Activated gamma-delta T cell treated with Interleukin-2 at 50 U/mL for 16 hours (primary cell): ENCODE measurements around the gene FBXL14.
"Not testable (repeated sequence)": the region's sequence is repeated elsewhere in the genome, so short reads cannot be mapped to it uniquely, and the experiment has no call there.

Source experiments
- DNase-seq: peaks from one replicate; pipeline ENCODE4 v3.0.0-alpha.2; 2020

FBXL14 gene

DNA sequence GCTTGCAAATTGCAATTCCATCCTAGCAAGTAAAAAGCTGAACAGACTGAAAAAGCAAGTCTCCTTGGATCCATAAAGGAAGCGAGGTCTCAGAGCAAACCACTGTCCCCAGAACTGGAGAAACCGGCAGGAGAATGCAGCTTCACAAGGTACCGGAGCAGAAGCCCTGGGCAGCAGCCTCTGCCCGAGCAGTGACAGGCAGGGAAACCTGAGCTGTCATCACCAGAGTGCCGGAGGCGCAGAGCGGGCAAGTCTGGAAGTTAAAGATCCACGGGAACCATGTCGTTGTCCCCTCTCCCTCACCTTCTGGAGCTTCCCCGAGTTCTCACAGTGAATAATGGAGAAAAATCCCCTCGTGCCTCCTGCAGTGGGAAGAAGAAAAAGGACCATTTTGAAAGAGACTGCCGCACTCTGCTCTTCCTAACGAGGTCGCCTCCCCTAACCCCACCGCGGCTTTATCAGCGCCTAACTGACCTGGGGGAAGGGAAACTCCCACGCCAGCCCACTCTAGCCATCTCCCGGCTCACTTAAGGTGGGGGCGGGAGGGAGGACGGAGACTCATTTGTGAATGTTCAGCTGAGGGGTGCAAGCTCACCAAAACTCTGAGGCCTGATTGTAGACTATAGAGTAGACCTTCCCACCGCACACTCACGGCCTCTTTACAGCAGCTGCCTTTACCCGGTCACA is 27.8 kb downstream of the FBXL14 start:
- no peak for DNase-seq

DNA sequence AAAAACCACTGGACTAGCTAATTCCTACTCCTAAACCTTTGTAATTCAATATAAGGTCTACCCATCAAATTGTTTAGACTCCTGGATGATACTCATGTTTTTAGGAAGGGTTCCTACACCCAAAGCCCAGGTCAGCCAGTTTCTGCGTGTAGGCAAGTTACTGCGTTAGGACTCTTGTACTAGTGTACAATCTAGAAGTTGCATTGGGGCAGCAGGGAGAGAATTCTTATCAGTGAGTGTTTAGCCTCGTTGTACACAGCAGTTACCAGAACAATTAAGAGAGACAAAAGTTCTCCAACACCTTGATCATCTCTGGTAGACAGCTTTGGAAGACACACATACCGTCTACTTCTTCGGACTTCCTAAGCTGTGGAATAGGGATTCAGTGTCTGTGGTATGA is 29.2 kb downstream of the FBXL14 start:
- DNase-seq = no peak

- no peak for DNase-seq
Observed at GRCh38 chr12:1564067-1564466, 30.3 kb downstream of the FBXL14 start.

DNA sequence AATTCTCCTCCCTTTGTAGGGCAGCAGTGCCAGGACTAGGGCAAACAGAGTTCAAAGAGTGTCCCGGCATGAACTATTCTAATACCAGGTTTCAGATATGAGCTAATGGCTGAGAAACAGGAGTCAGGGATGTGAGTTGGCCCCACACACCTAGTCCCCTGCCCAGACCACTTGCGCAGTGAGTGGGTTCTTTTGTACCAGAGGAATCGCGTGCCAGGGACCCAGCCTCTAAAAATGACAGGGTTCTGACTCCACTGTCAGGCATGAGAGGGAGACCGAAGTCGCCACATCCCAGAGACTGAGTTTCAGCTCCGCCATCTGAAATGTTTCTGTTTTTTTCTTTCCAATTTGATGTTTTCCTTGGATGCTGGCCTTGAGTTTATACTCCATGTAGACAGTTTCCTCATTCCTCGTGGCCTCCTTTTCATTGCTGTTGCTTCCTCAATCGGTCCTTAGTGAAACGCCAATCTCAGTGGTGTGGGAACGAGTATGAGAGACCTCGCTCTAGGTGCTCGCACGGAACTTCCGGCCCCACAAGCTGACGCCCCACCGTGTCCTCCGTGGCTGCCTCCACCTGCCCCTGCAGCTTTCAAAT is 31.5 kb downstream of the FBXL14 start:
- DNase-seq = no peak

- no peak for DNase-seq
Observed at GRCh38 chr12:1560704-1561103, 33.7 kb downstream of the FBXL14 start.

DNA sequence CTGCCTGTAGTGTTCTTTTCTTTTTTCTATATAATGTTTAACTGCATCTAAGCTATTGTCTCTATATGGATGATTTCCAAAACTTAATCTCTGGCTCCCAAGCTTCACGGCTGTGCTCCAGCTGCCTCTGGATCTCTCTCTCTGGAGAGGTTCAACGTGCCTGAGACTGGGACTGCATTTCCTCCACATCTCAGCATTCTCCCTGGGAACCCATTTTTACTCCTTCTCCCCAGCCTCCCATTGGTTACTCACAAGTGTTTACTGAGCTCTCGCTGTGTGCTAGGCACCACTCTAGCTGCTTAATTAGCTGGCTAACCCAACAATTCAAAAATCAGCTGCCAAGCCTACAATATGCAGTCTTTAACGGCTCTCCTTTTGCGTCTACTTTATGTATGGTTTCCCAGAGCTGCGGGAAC is 34.7 kb downstream of the FBXL14 start:
- DNase-seq = no peak

- not testable (repeated sequence) for DNase-seq
Observed at GRCh38 chr12:1558108-1558507, 36.3 kb downstream of the FBXL14 start.

DNA sequence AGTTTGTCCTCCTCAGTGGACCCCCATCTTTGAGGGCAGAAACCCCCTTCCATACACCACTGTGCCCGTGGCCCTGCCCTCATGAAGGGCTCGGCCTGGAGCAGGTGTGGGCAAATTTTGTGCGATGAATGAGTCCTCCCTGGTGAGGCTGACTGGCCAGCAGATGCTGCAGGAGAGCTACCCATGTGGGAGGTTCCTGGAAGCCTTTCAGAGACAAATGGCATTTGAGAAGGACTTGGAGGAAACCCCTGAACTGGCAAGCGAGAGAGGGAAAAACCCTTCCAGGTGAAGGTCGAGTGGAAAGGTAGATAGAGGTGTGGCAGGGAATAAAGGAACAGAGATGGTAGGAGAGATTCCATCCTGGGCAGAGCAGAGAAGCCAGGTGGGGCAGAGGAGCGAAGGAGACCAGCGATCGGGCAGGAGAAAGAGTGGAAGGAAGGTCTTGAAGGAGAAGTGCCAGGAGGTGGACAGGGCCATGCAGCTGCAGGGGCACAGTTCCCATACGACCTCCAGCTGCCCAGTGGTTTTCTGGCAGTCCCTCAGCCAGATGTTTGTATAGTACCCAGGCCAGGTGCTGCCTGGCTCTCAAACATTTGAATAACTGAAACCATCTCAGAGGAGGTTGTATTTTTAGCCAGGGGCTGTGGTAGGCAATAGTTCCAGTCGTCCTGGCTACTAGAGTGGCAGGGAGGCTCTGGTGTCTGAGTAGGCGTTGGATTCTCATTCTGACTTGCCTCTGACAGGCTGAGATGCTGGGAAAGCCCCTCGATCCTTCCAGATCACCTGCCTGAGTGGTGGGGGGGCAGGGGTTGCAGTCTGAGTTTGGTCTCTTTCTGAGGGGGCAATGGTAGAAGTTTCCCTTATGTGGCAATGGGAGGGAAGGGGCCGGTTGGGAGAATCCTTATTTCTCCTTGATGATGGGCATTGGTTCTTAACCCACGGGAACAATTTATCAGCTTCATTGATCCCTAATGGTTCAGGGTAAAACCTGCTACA is 40.1 kb downstream of the FBXL14 start:
- DNase-seq = no peak

DNA sequence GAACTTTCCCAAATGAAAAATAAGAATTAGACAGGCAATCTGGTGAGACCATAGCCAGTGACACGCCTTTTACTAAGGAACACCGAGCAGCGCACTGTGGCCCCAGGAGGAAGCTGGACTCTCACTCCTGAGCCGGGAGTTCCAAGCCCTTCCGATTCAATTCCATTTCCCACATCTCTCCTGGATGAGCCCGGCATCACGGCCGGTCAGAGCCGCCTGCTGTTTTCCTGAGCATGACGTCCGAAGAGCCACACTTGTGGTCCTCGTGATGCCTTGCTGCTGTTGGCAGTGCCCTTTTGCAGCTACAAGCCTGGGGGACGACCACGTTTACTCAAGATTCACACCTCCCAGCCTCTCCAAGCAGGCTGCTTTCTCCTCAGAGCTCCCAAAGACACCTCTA is 40.8 kb downstream of the FBXL14 start:
- DNase-seq = no peak

GRCh38 chr12:1552911-1553491 is 41.4 kb downstream of the FBXL14 start:
- no peak for DNase-seq

DNA sequence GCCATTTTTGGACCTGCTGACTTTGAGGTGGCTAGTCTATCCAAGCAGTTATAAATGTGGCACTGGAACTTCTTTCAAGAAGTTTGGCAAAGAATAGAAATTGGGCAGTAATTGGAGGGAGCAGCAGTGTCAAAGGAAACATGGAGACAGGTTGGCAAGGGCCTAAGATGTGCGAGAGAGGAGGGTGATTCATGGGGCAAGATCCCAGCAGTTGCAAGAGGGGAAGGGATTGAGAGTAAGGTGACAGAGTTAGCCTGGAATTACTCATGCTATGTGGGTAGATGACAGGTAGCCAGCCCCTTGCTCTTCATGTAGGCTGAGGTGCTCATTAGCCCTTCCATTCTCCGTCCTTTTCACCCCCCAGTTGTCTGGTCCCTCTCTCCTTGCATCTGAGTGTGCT is 42.2 kb downstream of the FBXL14 start:
- DNase-seq = no peak

GRCh38 chr12:1551496-1551895 is 42.9 kb downstream of the FBXL14 start:
- DNase-seq = no peak

GRCh38 chr12:1546931-1547640 is 47.3 kb downstream of the FBXL14 start:
- no peak for DNase-seq

- no peak for DNase-seq
Observed at GRCh38 chr12:1544996-1545700, 49.2 kb downstream of the FBXL14 start.

DNA sequence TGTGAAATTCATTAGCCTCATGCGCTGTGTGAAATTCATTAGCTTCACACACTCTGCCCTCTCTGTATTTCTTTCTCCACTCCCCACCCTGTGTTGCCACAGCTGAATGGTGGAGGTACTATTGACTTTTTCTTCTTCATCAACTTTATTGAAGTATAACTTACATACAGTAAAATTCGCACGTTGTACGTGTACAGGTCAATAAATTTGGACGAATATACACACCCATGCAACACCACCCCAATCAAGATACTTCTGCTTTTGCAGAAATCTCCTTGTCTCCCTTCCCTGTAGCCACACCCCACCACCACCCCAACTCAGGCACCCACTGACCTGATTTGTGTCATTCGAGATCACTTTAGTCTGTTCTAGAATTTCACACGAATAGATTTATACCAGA is 51.8 kb downstream of the FBXL14 start:
- no peak for DNase-seq

- no peak for DNase-seq
Observed at GRCh38 chr12:1540690-1541089, 53.7 kb downstream of the FBXL14 start.

DNA sequence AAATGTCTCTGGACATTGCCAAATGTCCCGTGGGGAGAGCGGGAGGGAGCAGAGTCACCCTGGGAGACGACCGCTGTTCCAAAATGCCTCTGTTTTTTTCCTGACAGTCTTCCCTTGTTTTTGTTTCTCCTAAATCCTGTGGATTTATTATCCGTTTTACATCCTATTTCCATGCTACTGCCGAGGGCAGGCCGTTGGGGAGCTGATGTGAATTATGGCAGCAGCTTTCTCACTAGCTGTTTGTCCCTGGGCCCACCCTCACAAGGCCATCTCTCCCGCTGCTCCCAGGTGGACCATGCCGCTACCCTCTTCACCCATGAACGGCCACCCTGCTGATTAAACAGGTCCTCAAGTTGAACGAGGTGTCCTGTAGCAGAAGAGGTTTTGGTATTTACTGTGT is 55.2 kb downstream of the FBXL14 start:
- DNase-seq = no peak

GRCh38 chr12:1536817-1537216 is 57.6 kb downstream of the FBXL14 start:
- no peak for DNase-seq

- no peak for DNase-seq
Observed at GRCh38 chr12:1534748-1535147, 59.6 kb downstream of the FBXL14 start.

GRCh38 chr12:1533602-1534304 is 60.6 kb downstream of the FBXL14 start:
- peak; percentile 29 for DNase-seq

- DNase-seq = peak; percentile 19
Observed at GRCh38 chr12:1533205-1533601, 61.2 kb downstream of the FBXL14 start.
